HT1080 (cell line): ENCODE data around the gene SSH2. TPM values are rescaled to one million over a fixed set of nuclear protein-coding genes. Genes with fewer than 3 reads are reported as not detected.
"Not testable (repeated sequence)": the region's sequence is repeated elsewhere in the genome, so short reads cannot be mapped to it uniquely, and the experiment has no call there.

ENCODE experiments used
- DNase-seq: peaks from one replicate; pipeline ENCODE4 v3.0.0-alpha.2; 2015; ENCODE audit warnings: low read depth
- total RNA-seq: library from RNA; depleted of rRNA; stranded (reverse); fragments of >200 nt; shearing (Covaris generic); gene quantifications from 2 replicates; pipeline ENCODE4 v1.2.3, GENCODE V29; 2014

SSH2 gene
- total RNA-seq, 1 experiment from 2014 or later: 15.8 TPM

DNA sequence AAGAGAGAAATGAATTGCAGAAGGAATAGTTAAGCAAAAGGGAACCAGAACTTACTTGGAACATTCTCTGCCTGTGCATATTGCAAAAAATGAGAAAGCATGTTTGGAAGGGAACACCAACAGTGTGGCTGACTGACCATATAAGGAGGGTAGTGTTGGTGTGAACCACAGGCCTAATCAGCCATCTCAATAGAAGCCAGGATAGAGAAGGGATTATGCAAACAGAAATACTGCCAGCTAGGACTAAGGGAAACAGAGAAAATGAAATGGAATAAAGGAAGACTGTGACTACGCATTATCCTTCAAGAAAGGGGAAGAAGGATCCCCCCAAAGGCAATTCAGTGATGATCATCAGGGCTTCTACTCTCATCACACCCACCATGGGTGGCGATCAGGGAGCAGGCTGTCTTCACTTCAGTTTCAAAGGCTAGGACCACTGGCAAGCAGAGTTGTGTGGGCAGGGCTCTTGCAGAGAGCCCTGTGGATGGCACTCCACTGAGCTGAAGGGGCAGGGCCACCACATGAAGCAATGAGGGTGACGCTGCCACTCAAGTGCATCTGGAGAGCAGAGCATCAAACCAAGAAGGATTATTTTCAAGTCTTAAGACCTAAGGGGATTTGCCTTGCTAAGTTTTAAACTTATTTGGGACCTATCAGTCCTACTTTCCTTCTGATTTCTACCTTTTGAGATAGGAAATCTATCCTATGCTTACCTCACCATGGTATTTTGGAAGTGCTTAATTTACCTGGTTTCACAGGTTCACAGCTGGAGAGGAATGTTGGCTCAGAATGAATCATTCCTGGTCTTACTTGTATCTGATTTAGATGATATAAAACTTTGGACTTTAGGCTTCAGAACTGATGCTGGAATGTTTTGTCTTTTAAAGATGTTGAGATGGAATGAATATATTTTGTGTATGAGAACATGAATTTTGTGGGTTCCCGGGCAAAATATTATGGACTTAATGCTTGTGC is 140.5 kb downstream of the SSH2 start:
- DNase-seq: no peak

DNA sequence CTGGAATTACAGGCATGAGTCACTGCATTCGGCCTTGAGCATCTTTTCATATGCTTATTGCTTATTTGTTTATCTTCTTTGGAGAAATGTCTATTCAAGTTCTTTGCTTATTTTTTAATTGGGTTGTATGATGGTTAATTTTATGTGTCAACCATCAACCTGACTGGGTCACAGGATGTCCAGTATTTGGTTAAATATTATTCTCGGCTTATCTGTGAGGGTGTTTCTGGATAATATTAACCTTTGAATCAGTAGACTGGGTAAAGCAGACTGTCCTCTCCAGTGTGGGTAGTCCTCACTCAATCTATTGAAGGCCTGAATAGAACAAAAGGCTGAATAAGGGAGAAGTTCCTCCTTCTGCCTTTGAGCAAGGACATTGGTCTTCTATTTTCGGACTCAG is 142.0 kb downstream of the SSH2 start:
- no peak for DNase-seq

DNA sequence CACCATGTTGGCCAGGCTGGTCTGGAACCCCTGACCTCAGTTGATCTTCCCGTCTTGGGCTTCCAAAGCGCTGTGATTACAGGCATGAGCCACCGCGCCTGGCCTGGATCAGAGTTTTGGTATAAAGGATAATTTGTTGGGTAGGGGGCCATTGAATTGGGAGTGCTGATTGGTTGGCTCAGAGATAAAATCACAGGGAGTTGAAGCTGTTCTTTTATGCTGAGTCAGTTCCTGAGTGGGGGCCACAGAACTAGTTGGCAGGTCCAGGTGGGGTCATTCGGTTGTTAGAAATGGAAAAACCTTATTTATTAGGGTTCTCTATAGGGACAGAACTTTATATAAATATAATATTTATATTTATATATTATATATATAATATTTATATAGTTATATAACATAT is 147.1 kb downstream of the SSH2 start:
- DNase-seq: no peak

DNA sequence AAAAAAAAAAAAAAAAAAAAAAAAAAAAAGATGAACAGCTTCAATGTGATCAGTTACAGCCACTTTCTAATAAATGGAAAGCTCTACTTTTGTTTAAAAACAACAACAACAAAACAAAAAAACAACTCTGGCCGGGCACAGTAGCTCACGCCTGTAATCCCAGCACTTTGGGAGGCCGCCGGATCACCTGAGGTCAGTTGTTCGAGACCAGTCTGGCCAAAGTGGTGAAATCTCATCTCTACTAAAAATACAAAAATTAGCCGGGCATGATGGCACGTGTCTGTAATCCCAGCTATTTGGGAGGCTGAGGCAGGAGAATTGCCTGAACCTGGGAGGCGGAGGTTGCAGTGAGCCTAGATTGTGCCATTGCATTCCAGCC is 150.2 kb downstream of the SSH2 start:
- not testable (repeated sequence) for DNase-seq

DNA sequence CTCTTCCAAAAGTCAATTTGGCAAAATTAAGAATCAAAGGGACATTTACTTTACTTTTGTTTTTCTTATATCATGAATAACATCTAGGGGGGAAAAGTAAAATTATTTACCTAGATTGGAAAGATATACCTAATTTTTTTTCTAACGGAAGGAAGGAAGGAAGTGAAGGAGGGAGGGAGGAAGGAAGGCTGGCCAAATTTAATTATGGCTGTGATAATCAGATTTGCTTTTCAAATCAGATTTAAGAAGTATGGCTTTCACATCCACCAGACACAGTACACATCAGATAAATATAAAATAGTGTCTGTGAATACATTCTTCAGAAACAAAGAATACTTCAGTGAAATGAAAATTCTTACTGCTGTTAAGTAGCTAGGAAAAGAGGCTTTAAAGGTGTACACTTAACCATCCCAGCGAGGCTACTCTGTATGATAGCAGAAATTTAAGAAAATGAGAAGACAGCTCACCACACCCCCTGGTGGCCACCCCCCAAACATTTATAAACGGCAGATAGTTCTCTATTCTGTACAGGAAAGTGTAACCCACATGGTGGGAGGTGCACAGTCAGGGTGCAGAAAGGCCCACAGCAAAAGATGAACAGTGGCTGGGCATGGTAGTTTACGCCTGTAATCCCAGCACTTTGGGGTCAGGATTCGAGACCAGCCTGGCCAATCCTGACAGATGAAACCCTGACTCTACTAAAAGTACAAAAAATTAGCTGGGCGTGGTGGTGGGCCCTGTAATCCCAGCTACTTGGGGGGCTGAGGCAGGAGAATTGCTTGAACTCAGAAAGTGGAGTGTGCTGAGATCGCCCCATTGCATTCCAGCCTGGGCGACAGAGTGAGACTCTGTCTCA is 150.8 kb downstream of the SSH2 start:
- DNase-seq: peak; percentile 58

DNA sequence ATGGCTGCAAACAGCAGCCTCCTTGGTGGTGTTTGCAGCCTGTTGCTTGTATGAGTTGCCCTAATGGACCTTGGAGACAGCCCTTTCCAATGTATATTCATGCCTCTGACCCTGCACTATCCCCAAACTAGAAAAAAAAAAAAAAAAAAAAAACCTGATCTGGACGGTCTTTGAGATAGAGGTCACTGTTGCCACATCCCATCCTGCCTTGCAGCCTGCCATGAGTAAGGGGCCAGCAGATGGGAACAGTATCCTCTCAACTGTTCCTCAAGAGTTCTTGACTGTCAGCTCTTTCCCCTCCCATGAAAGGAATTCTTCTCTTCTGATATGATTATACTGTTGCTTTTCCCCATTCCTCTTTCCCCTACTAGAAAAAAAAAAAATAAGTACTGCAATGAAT is 152.4 kb downstream of the SSH2 start:
- DNase-seq: no peak

DNA sequence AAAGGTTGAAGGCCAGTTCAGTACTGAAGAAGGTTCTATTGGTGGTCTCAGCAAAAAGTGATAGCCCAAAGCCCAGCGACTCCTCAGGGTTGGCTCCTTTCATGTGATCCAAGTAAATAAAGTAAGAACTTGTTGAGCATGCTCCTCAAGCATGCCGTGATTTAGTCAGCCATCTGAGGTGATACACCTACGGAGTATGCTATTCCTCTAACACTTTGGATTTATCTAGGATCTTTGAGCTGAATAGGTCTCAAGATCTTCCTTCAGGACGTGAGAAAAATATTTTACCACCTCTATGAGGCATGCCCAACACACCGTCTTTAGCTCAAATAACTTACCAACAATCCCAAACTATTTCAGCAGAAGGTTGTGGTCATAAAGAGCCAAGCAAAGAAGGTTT is 154.0 kb downstream of the SSH2 start:
- no peak for DNase-seq

DNA sequence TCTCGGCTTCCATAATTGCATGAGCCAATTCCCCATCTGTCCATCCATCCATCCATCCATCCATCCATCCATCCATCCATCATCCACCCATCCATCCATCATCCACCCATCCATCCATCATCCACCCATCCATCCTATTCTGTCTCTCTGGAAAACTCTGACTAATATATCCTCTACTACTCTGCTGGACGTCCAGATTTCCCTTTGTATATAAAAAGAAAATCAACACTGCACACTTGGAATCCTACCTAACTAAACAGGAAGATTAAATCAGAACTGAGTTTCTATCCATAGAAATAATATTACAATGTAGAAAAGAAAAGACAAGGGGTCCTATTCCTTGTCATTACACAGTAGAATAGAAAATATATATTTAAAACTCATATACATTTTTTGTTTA is 157.0 kb downstream of the SSH2 start:
- DNase-seq: no peak

DNA sequence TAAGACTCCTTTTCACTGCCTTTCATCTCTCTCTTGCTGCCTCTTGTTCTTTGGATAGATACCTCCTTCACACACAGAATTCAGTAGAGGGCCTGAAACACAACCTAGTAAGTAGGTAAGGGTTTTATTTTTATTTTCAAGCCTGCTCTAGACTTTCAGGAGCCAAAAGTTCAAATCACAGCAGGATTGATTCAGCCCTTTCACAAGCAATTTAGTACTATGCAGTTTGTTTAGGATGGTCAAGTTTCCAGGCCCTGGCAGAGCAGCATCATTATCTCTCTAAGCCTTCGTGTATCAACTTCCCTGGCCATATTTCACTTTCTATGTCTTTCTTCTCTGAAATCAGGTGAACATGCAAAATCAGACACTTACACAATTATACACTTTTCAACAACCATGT is 158.5 kb downstream of the SSH2 start:
- DNase-seq: no peak

DNA sequence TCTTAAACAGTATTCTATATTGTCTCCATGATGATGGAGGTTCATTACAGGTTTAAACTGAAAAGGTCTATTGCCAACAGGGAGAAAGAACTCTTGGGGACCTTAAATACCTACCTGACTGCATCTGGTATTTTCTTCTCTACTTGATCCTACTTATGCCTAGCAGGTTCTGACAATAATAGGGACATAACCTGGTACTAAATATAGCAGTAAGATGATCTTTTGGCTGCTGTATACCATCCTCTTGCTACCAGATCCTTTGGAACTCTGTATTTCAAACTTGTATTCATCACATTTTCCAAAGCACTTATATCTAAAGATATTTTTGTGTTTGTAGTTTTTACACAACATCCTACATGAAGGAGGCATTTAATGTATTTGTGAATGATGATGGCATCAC is 160.8 kb downstream of the SSH2 start:
- no peak for DNase-seq

DNA sequence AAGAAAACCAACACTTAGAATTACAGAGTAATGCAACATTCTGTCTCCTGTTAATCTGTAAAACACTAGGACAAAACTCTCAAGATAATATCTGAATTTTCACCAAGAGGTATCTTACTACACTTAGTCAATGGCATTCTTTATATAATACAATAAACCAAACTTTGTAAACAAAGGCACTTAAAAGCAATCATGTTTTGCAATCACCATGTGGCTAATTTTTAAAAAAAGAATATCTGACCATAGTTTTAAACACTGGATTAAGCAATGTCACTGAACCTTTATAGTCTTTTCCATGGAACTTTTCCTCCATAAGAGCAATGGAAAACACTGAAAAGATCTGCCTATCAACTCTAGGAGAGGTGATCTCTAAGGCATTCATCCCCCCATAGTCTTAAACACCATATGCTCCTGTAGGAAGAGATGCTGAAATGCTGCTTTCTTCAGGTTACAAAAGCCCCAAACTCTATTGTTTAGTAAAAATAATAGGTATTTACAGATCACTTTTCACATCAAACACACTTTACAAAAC is 163.2 kb downstream of the SSH2 start:
- no peak for DNase-seq

DNA sequence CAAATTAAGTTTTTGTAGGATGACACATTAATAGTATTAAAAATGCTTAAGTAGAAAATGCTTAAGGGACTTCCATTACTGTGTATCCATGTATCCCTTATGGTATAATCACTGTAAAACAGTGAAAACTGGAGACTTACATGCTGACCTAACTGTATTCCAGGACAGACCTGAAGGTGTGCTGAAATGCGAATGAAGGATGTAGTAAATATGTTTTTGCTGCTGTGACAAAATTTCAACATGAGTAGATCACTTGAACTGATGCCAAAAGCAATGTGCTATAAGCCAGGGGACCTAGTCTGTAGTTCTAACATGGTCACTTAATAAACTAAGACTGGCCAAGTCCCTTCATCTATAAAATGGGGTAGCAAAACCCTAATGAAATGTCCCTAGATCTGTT is 165.3 kb downstream of the SSH2 start:
- no peak for DNase-seq

DNA sequence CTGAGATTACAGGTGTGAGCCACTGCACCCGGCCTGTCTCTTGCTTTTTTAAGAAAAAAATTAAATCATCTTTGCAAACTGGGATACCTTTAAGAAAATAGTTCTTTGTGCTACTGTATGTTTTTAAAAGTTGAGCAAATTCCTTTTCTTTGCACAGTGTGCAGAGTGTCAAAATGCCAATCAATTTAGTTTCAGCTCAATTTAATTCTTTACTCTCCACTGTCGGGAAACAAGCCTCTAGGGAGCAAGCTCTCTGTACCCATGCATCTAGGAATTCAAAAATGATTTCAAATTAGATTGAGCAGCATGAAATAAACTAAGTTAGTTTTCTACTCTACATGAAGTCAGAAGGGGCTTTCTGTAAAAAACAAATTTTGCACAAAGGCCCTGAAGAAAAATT is 165.8 kb downstream of the SSH2 start:
- DNase-seq: no peak

DNA sequence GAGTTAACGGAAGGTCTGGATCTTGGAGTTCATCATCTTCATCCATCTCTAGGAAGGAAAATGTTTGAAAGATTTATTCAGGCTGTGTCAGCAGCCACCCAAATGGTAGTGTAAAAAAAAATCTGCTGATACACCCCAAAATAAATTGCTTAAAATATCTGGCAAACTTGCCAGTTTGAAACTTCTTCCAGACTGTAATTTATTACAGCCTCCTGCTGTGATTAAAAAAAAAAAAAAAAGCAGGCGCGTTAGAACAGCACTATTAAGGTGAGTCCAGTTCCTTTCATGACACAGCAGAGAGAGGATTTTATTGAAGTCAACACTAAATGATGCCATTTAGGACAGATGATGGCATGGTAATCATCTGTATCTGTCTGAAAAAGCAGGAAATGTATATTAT is 166.8 kb downstream of the SSH2 start:
- no peak for DNase-seq

DNA sequence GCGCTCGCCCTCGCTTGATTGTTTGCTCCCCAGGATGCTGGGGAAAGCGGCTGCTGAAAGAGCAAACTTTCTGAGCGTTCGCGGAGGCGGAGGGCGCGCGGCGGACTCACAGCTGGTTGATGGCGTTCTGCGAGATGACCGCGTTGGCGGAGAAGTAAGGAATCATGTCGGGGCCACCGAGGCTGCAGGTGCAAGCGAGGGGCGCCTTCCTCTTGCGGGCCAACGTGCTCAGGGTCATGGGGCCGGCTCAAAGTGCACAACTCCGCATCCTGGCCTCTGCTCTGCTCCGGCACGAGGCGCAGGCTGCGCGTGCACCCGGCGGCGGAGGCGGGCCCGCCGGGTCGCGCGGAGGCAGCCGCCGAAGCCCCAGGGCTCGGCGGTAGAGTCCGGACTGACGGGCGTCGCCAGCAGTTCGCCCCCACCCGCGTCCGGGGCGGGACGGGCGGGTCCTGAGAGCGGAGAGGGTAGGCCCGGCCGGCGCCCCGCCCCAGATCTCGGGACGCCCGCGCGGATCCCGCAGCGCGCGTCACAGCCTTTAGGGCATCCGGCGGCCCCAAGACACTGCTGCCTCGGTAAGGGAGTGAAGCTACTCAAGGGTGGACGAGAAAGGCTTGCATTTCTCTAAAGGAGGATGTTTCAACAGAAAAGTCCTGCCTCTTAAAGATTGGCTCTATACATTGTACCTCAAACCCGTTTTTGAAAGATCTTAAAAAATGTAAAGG is 168.8 kb downstream of the SSH2 start:
- DNase-seq: peak; percentile 90

DNA sequence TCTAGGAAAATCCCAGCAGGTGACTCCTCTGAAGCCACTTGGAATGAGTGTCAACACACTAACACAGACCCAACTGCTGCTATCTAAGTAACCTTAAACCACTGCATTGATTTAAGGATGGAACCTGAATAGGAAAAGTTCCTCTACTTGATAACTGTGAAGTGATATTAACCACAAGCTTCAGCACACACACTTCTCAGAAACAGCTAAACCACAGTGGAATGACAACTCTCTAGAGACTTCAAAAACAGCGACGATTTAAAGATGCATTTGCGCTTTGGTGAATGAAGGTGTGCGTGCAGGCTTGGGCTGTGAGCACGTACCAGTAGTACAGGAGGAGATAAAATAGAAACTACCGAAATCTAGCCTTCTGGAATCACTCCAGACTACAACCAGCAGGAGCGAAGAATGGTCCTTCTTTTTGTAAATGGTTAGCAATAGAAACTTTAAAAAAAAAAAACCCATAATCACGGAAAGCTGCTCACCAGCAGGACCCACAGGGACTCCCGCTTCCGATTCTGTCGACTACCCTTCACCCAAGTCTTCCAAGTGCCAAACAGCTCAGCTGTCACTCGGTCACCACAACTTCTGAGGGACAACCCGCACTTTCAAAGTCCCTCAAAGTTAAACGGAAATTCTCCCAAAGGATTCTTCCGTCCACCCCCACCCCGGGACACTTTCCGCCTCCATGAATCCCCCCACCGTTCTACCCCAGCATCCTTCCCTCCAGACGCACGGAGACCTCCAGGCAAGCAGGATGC is 169.6 kb downstream of the SSH2 start:
- peak; percentile 33 for DNase-seq

DNA sequence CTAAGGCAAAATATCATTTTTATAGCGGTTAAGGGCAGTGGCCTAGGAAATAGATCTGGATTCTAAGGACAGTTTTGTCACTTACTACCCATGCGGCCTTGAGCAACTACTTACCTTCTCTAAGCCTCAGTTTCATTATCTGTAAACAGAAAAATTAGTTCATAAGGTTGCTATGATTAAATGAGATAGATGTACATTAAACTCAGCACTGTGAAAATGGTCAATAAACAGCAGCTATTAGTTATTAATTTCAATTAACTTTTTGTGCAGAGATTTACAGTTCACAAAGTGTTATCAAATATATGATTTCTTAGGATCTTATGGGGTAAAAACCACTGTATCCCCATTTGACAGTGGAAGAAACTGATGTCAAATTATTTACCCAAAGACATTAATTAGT is 171.8 kb downstream of the SSH2 start:
- DNase-seq: no peak

DNA sequence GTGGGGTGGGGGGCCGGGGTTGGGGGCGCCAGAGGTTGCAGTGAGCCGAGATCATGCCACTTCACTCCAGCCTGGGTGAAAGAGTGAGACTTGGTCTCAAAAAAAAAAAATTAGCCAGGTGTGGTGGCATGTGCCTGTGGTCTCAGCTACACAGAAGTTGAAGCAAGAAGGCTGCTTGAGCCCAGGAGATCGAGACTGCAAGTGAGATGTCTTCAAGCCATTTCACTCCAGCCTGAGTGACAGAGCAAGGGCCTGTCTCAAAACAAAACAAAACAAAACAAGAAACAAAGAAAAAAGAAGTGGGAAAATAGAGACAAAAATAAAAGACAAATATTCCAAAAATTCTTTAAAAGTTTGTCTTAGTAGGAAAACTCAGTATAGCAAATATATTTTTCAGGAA is 172.2 kb downstream of the SSH2 start:
- DNase-seq: no peak

DNA sequence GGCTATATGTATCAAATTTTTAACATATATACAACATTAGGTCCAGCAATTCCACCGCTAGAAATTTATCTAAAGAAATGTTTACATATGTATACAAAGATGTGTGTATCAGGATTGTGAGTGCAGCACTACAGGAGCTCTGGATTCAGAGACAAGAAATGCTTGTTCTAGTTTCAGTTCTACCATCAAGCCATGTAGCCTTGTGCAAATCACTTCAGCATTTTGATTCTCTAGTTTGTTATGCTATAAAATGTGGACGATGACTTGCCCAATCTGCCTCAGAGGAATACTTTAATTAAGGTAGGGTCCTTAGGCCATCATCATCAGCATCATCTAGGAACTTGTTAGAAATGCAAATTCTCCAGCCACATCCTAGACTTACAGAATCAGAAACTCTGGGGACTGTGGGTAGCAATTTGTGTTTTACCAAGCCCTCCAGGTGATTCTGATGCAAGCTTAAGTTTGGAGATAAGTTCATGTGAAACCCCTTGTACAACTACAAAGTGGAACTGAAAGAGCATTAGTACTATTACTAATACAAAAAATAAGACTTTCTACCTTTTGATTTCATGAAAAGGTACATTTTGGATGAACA is 176.1 kb downstream of the SSH2 start:
- no peak for DNase-seq
